GM12878 (cell line): ENCODE results near the gene HDDC3. TPM values are rescaled to one million over a fixed set of nuclear protein-coding genes. Genes with fewer than 3 reads are reported as not detected.

Experiments
- ATAC-seq: fragments of 200-7000 bp; cut with Tn5 transposase; 3 replicates; pipeline ENCODE4 v1.9.1; 2020; ENCODE audit warnings: mild to moderate bottlenecking, moderate library complexity
- BruUV-seq: library from RNA; stranded (reverse); fragments of 400-500 nt; replicated peaks from 2 replicates; lab custom pipeline; 2021; lab: Mats Ljungman, UMichigan
- CTCF ChIA-PET: fragments of 300-600 bp; sonication (Branson Sonifier 250); formaldehyde crosslinking; extraction: SDS; loops from one replicate; lab custom pipeline; 2021; ENCODE audit warnings: inconsistent platforms; lab: Yijun Ruan, JAX
- POLR2A ChIA-PET: fragments of 350-600 bp; formaldehyde crosslinking; extraction: SDS; loops from one replicate; lab custom pipeline; 2021; ENCODE audit warnings: inconsistent platforms; lab: Charles Lee
- RAD21 ChIA-PET: fragments of 300-600 bp; sonication (Branson Sonifier 250); formaldehyde crosslinking; loops from one replicate; lab custom pipeline; 2023; ENCODE audit warnings: antibody characterized with exemption; ENCODE audit not compliant: unreplicated experiment; lab: Charles Lee
- SMC1A ChIA-PET: fragments of 300-600 bp; sonication (Branson Sonifier 250); formaldehyde crosslinking; loops from one replicate; lab custom pipeline; 2023; ENCODE audit not compliant: unreplicated experiment, uncharacterized antibody; lab: Charles Lee
- DNase-seq: peaks from one replicate; pipeline ENCODE4 v3.0.0-alpha.2; 2011; ENCODE audit warnings: low read depth, low spot score
- FAIRE-seq: peaks from 3 replicates; lab custom pipeline; 2011; peaks lifted over from hg19 to GRCh38; lab: Jason Lieb, UNC
- H2AFZ ChIP-seq: 2 replicates; pipeline ENCODE4 v1.6.0; 2011; ENCODE audit warnings: low read depth, low read length, control low read depth; ENCODE audit not compliant: control insufficient read depth
- H3K27ac ChIP-seq: 2 replicates; pipeline ENCODE4 v1.5.1; 2011; ENCODE audit warnings: control low read depth; ENCODE audit not compliant: control insufficient read depth, insufficient read depth
- H3K27me3 ChIP-seq, 2 experiments: replicated peaks in 1 of 2; 2 replicates each; pipeline versions ENCODE4 v1.6.0 to v1.6.1; 2011; ENCODE audit warnings: low read length in 1 of 2; ENCODE audit not compliant: control insufficient read depth in 2 of 2, insufficient read depth in 2 of 2
- H3K36me3 ChIP-seq, 2 experiments: 2 replicates each; pipeline ENCODE4 v1.5.1; 2011; ENCODE audit warnings: low read length in 1 of 2; ENCODE audit not compliant: control insufficient read depth in 2 of 2, insufficient read depth in 2 of 2
- H3K4me1 ChIP-seq: 2 replicates; pipeline ENCODE4 v1.6.1; 2011; ENCODE audit warnings: mild to moderate bottlenecking, low read length, moderate library complexity, mixed read lengths; ENCODE audit not compliant: control insufficient read depth, insufficient read depth
- H3K4me2 ChIP-seq: 2 replicates; pipeline ENCODE4 v1.6.0; 2011; ENCODE audit warnings: control low read depth; ENCODE audit not compliant: control insufficient read depth, insufficient read depth
- H3K4me3 ChIP-seq: fragments of 200-600 bp; sonication (generic); 2 replicates; pipeline ENCODE4 v1.5.1; 2016
- H3K79me2 ChIP-seq: 2 replicates; pipeline ENCODE4 v1.6.0; 2011; ENCODE audit warnings: low read length; ENCODE audit not compliant: control insufficient read depth, insufficient read depth
- H3K9ac ChIP-seq: 2 replicates; pipeline ENCODE4 v1.8.0; 2011; ENCODE audit warnings: low read length, control low read depth, mixed read lengths; ENCODE audit not compliant: control insufficient read depth, insufficient read depth
- H3K9me3 ChIP-seq: replicated peaks from 3 replicates; pipeline ENCODE4 v1.5.1; 2011; ENCODE audit warnings: mild to moderate bottlenecking, low read length; ENCODE audit not compliant: control insufficient read depth, insufficient read depth
- H4K20me1 ChIP-seq: 2 replicates; pipeline ENCODE4 v1.6.0; 2011; ENCODE audit not compliant: control insufficient read depth, insufficient read depth
- ATF7 ChIP-seq: fragments of 450-650 bp; IDR thresholded peaks from 2 replicates; pipeline ENCODE4 v1.6.1; 2016; ENCODE audit warnings: low read depth, mild to moderate bottlenecking
- BHLHE40 ChIP-seq, 2 experiments: fragments of 450-650 bp in 1 of 2; IDR thresholded peaks; 2 replicates each; pipeline ENCODE4 v1.6.1; 2011 to 2017; ENCODE audit warnings: low read depth in 2 of 2, borderline replicate concordance in 1 of 2, improper control_type of control experiment in 1 of 2, low read length in 1 of 2, mild to moderate bottlenecking in 1 of 2
- CBX3 ChIP-seq: fragments of 200-600 bp; sonication (generic); IDR thresholded peaks from 2 replicates; pipeline ENCODE4 v1.6.1; 2016; ENCODE audit warnings: low read depth, borderline replicate concordance
- HCFC1 ChIP-seq: fragments of 150-350 bp; IDR thresholded peaks from 2 replicates; pipeline ENCODE4 v1.6.1; 2014; ENCODE audit warnings: low read length
- IRF4 ChIP-seq: IDR thresholded peaks from 2 replicates; pipeline ENCODE4 v1.6.1; 2011; ENCODE audit warnings: low read depth, low read length
- MYC ChIP-seq: IDR thresholded peaks from 2 replicates; pipeline ENCODE4 v1.6.1; 2011; ENCODE audit warnings: mild to moderate bottlenecking, low read length, moderate library complexity, inconsistent platforms; ENCODE audit not compliant: insufficient read depth, insufficient replicate concordance, insufficient read length, severe bottlenecking
- RELA ChIP-seq: fragments of 450-650 bp; IDR thresholded peaks from 2 replicates; pipeline ENCODE4 v1.8.0; 2014; ENCODE audit warnings: borderline replicate concordance; ENCODE audit not compliant: partially characterized antibody
- SP1 ChIP-seq: IDR thresholded peaks from one replicate; pipeline ENCODE4 v1.6.1; 2011; ENCODE audit warnings: low read depth, low read length
- SPI1 ChIP-seq: IDR thresholded peaks from 2 replicates; pipeline ENCODE4 v1.6.1; 2011; ENCODE audit warnings: low read depth, mild to moderate bottlenecking, low read length, moderate library complexity, borderline replicate concordance; ENCODE audit not compliant: insufficient read depth
- WRNIP1 ChIP-seq: IDR thresholded peaks from 2 replicates; pipeline ENCODE4 v1.6.1; 2011; ENCODE audit warnings: low read depth, low read length, improper control_type of control experiment, borderline replicate concordance
- YBX1 ChIP-seq: fragments of 450-650 bp; IDR thresholded peaks from 2 replicates; pipeline ENCODE4 v1.6.1; 2016; ENCODE audit warnings: antibody characterized with exemption
- ZNF24 ChIP-seq: fragments of 450-650 bp; IDR thresholded peaks from 2 replicates; pipeline ENCODE4 v1.6.1; 2017; ENCODE audit warnings: antibody characterized with exemption, mild to moderate bottlenecking
- WGBS: methylation state at CpG from one replicate; pipeline ENCODE4 v1.1.6; 2016; ENCODE audit warnings: low lambda C conversion rate; ENCODE audit not compliant: insufficient replicate concordance, insufficient coverage; ENCODE audit errors: missing lambda C conversion rate; 5-methylcytosine and 5-hydroxymethylcytosine counted together
- in situ Hi-C: fragments of 300-500 bp; cut with MboI; formaldehyde crosslinking; loops from 9 replicates; pipeline ENCODE4 v1.14.3; 2018; ENCODE audit warnings: mixed read lengths
- intact Hi-C: fragments of 100-400 bp; cut with micrococcal nuclease; formaldehyde crosslinking; loops from one replicate; pipeline ENCODE4 v1.14.2; 2022; ENCODE audit not compliant: unreplicated experiment
- polyA plus RNA-seq, 11 experiments: library from polyadenylated mRNA; depleted of rRNA in 4 of 11; unstranded in 6 of 11; stranded (reverse) in 5 of 11; fragments of >200 nt; fragmentation: Nextera tagmentation in 4 of 11; fragmentation: Illumina TruSeq in 1 of 11; extraction: Ambion mirVana in 4 of 11; extraction: Trizol in 1 of 11; gene quantifications; 1 replicate in 1 of 11; 2 replicates in 10 of 11; pipeline versions ENCODE4 v1.2.1 to v1.2.3, GENCODE V29; 2011 to 2016; ENCODE audit warnings: inconsistent platforms in 2 of 11, missing spikeins in 2 of 11, low read depth in 1 of 11
- total RNA-seq, 4 experiments: library from RNA; depleted of rRNA in 3 of 4; stranded (reverse); fragments of >200 nt in 3 of 4; fragmentation: Illumina TruSeq in 1 of 4; extraction: Trizol in 1 of 4; gene quantifications; 2 replicates each; pipeline versions ENCODE4 v1.2.1 to v1.2.3, GENCODE V29; 2013 to 2021

HDDC3 gene
- total and polyA plus RNA-seq, 10 of the 15 experiments (the other 5 are each of a cell fraction or from before 2014, with no cell fraction given) = 5.6 to 39.5 (median 23.0) TPM

GRCh38 chr15:90972133-90972532 lies 39.8 kb upstream of the HDDC3 start:
- Histone ChIP-seq H3K79me2 (no peaks in the 10 kb centered on the region), H3K27me3 (no peaks in the 10 kb centered on the region), H3K27ac (no peak overlapping the region), H3K9ac (no peak overlapping the region), H3K4me3 (no peak overlapping the region), H3K4me2 (no peak overlapping the region), H4K20me1 (no peaks in the 10 kb centered on the region), H2AFZ (no peak overlapping the region), H3K9me3 (no peaks in the 10 kb centered on the region)
- no peak for FAIRE-seq
- WGBS = 97% methylated on average over 5 of the region's 5 CpGs
- DNase-seq = no peak
- CTCF ChIA-PET = interaction anchor here (0.6 to 1.9 kb wide), 4 partner anchors 12 to 300 kb away, joined by 3 to 7 read pairs (median 3); partner anchors contain the start of gene VPS33B
- RAD21 ChIA-PET = interaction anchor here (0.7 kb wide), 2 partner anchors 39 to 69 kb away, joined by 3 read pairs; no protein-coding TSS in a partner anchor
- SMC1A ChIA-PET = interaction anchor here (1.1 kb wide), 1 partner anchor 16 kb away, joined by 3 read pairs; no protein-coding TSS in a partner anchor
- BruUV-seq = no TSS peak
- intact Hi-C loops = no loop called here
- in situ Hi-C loops = loop anchor here (25.0 kb wide), 1 partner anchor 1385 kb away; the partner anchor contains the start of gene TICRR
- TF ChIP-seq HCFC1 (no peak), YBX1 (no peak), CBX3 (no peak), ZNF24 (no peak), SP1 (no peak), SPI1 (no peak), IRF4 (no peak), MYC (no peak), ATF7 (no peak), RELA (no peak), BHLHE40 (IDR thresholded peaks at IDR 0.05; ENCODE audit: borderline replicate concordance in 1 of 2, low read depth in 2 of 2, low read length in 1 of 2) (no peak), WRNIP1 (no peak)
- TF ChIP-seq, all 136 proteins: peak for 0
- peaks cover 33 to 45% of the 10 kb centered on the region in 2 experiments for H3K36me3 ChIP-seq
- ATAC-seq = no peak
- no peaks in the 10 kb centered on the region for H3K4me1 ChIP-seq
- POLR2A ChIA-PET = interaction anchor here (0.6 to 0.7 kb wide), 6 partner anchors 11 to 755 kb away, joined by 3 to 8 read pairs (median 5); no protein-coding TSS in a partner anchor
